ENCODE results near the gene CDC14B. TPM values are rescaled to one million over a fixed set of nuclear protein-coding genes. Genes with fewer than 3 reads are reported as not detected.

Gene CDC14B
- total and polyA plus RNA-seq, 2 experiments from 2014 or later: 48.5 to 49.4 TPM

- Histone ChIP-seq H3K36me3 (peaks cover 14% of the 10 kb centered on the region), H3K4me1 (ENCODE audit: low read depth) (no peaks in the 10 kb centered on the region), H3K27ac (no peak overlapping the region), H3K27me3 (no peaks in the 10 kb centered on the region), H3K9me3 (ENCODE audit: low read depth) (no peaks in the 10 kb centered on the region), H3K4me3 (no peak overlapping the region)
- peak; percentile 13 to 48 for DNase-seq (ENCODE audit: low read depth in 1 of 2, low spot score in 1 of 2)
- peak; percentile 60 for TF ChIP-seq CTCF (IDR thresholded peaks at IDR 0.05; ENCODE audit: low read depth, low read length)
Observed at GRCh38 chr9:96651626-96652025, 32.0 kb upstream of the CDC14B start.

- no peak overlapping the region for H3K4me3 ChIP-seq
- no peaks in the 10 kb centered on the region for H3K4me1 ChIP-seq (ENCODE audit: low read depth)
- no peaks in the 10 kb centered on the region for H3K27me3 ChIP-seq
- TF ChIP-seq CTCF (IDR thresholded peaks at IDR 0.05; ENCODE audit: low read depth, low read length): no peak
- H3K36me3 ChIP-seq: peaks cover 17% of the 10 kb centered on the region
- H3K27ac ChIP-seq: no peak overlapping the region
- H3K9me3 ChIP-seq (ENCODE audit: low read depth): no peaks in the 10 kb centered on the region
- no peak for DNase-seq (ENCODE audit: low read depth in 1 of 2, low spot score in 1 of 2)
Observed at GRCh38 chr9:96649620-96650324, 30.1 kb upstream of the CDC14B start.

- peak in 1 of 2 donors; percentile 53 for DNase-seq (ENCODE audit: low read depth in 1 of 2, low spot score in 1 of 2)
- Histone ChIP-seq H3K27me3 (no peaks in the 10 kb centered on the region), H3K27ac (no peak overlapping the region), H3K4me3 (no peak overlapping the region), H3K36me3 (peaks cover 17% of the 10 kb centered on the region), H3K9me3 (ENCODE audit: low read depth) (no peaks in the 10 kb centered on the region), H3K4me1 (ENCODE audit: low read depth) (peaks cover 6% of the 10 kb centered on the region)
- no peak for TF ChIP-seq CTCF (IDR thresholded peaks at IDR 0.05; ENCODE audit: low read depth, low read length)
Observed at GRCh38 chr9:96646081-96646991, 26.7 kb upstream of the CDC14B start.

- Histone ChIP-seq H3K4me1 (ENCODE audit: low read depth) (peaks cover 6% of the 10 kb centered on the region), H3K36me3 (peaks cover 5% of the 10 kb centered on the region), H3K27me3 (no peaks in the 10 kb centered on the region), H3K9me3 (ENCODE audit: low read depth) (no peaks in the 10 kb centered on the region), H3K27ac (no peak overlapping the region), H3K4me3 (no peak overlapping the region)
- TF ChIP-seq CTCF (IDR thresholded peaks at IDR 0.05; ENCODE audit: low read depth, low read length): no peak
- no peak for DNase-seq (ENCODE audit: low read depth in 1 of 2, low spot score in 1 of 2)
Observed at GRCh38 chr9:96644137-96644536, 24.5 kb upstream of the CDC14B start.

GRCh38 chr9:96641514-96641913, 21.9 kb upstream of the CDC14B start:
- DNase-seq (ENCODE audit: low read depth in 1 of 2, low spot score in 1 of 2): peak in 1 of 2 donors; percentile 45
- H3K27me3 ChIP-seq: no peaks in the 10 kb centered on the region
- TF ChIP-seq CTCF (IDR thresholded peaks at IDR 0.05; ENCODE audit: low read depth, low read length): no peak
- H3K9me3 ChIP-seq (ENCODE audit: low read depth): no peaks in the 10 kb centered on the region
- peaks cover 3% of the 10 kb centered on the region for H3K36me3 ChIP-seq
- peak overlapping the region; percentile 15 for H3K27ac ChIP-seq
- peaks cover 6% of the 10 kb centered on the region for H3K4me1 ChIP-seq (ENCODE audit: low read depth)
- no peak overlapping the region for H3K4me3 ChIP-seq
